H9 (cell line): ENCODE measurements around the gene GAS2L2. TPM values are rescaled to one million over a fixed set of nuclear protein-coding genes. Genes with fewer than 3 reads are reported as not detected.

Experiments
- DNase-seq: peaks from one replicate; pipeline ENCODE4 v3.0.0-alpha.2; 2017
- H2AFZ ChIP-seq: one replicate; pipeline ENCODE4 v1.6.1; 2013; ENCODE audit warnings: mild to moderate bottlenecking, low read length, control low read depth, moderate library complexity
- H2AK5ac ChIP-seq: 2 replicates; pipeline ENCODE4 v1.6.1; 2013; ENCODE audit warnings: low read length, control low read depth, mixed read lengths; ENCODE audit not compliant: insufficient read length
- H2BK120ac ChIP-seq: one replicate; pipeline ENCODE4 v1.6.1; 2013; ENCODE audit warnings: low read depth, mild to moderate bottlenecking, low read length, control low read depth, inconsistent platforms; ENCODE audit not compliant: poor library complexity, severe bottlenecking
- H2BK12ac ChIP-seq: 2 replicates; pipeline ENCODE4 v1.6.1; 2013; ENCODE audit warnings: low read length, control low read depth, mixed read lengths, low read depth; ENCODE audit not compliant: insufficient read length
- H2BK15ac ChIP-seq: 2 replicates; pipeline ENCODE4 v1.6.1; 2013; ENCODE audit warnings: low read depth, low read length, control low read depth
- H2BK20ac ChIP-seq: one replicate; pipeline ENCODE4 v1.6.1; 2013; ENCODE audit warnings: low read depth, mild to moderate bottlenecking, low read length, control low read depth, inconsistent platforms; ENCODE audit not compliant: poor library complexity, severe bottlenecking
- H2BK5ac ChIP-seq: 2 replicates; pipeline ENCODE4 v1.6.1; 2013; ENCODE audit warnings: low read length, control low read depth, mixed read lengths; ENCODE audit not compliant: insufficient read length
- H3K14ac ChIP-seq: 2 replicates; pipeline ENCODE4 v1.6.1; 2013; ENCODE audit warnings: low read length, control low read depth; ENCODE audit not compliant: insufficient read depth
- H3K18ac ChIP-seq: 2 replicates; pipeline ENCODE4 v1.6.1; 2013; ENCODE audit warnings: low read depth, mild to moderate bottlenecking, mixed read lengths, low read length, control low read depth; ENCODE audit not compliant: insufficient read length
- H3K23ac ChIP-seq: 2 replicates; pipeline ENCODE4 v1.6.1; 2013; ENCODE audit warnings: low read length, control low read depth, mixed read lengths, low read depth; ENCODE audit not compliant: insufficient read length
- H3K23me2 ChIP-seq: 2 replicates; pipeline ENCODE4 v1.6.1; 2013; ENCODE audit warnings: low read depth, mild to moderate bottlenecking, mixed read lengths, low read length, control low read depth; ENCODE audit not compliant: insufficient read length, poor library complexity, severe bottlenecking
- H3K27ac ChIP-seq: 2 replicates; pipeline ENCODE4 v1.5.1; 2013; ENCODE audit warnings: low read length, control low read depth, mixed read lengths, low read depth; ENCODE audit not compliant: insufficient read length
- H3K27me3 ChIP-seq: 2 replicates; pipeline ENCODE4 v1.6.1; 2013; ENCODE audit warnings: low read length, control low read depth, inconsistent platforms; ENCODE audit not compliant: insufficient read depth
- H3K4ac ChIP-seq: 2 replicates; pipeline ENCODE4 v1.6.1; 2013; ENCODE audit warnings: low read depth, mild to moderate bottlenecking, control low read depth, inconsistent platforms, low read length, moderate library complexity
- H3K4me1 ChIP-seq: 2 replicates; pipeline ENCODE4 v1.6.1; 2013; ENCODE audit warnings: low read length, control low read depth, inconsistent platforms; ENCODE audit not compliant: insufficient read depth
- H3K4me2 ChIP-seq: 2 replicates; pipeline ENCODE4 v1.6.1; 2013; ENCODE audit warnings: low read length, control low read depth, mixed read lengths; ENCODE audit not compliant: insufficient read length, insufficient read depth
- H3K56ac ChIP-seq: 2 replicates; pipeline ENCODE4 v1.6.1; 2013; ENCODE audit warnings: low read depth, mild to moderate bottlenecking, mixed read lengths, low read length, control low read depth; ENCODE audit not compliant: insufficient read length
- H3K79me1 ChIP-seq: 2 replicates; pipeline ENCODE4 v1.6.1; 2013; ENCODE audit warnings: low read depth, mild to moderate bottlenecking, moderate library complexity, low read length, control low read depth, inconsistent platforms; ENCODE audit not compliant: insufficient read depth, poor library complexity, severe bottlenecking
- H3K79me2 ChIP-seq: 2 replicates; pipeline ENCODE4 v1.6.1; 2013; ENCODE audit warnings: low read length, control low read depth, inconsistent platforms; ENCODE audit not compliant: insufficient read depth
- H3K9ac ChIP-seq: 2 replicates; pipeline ENCODE4 v1.6.1; 2013; ENCODE audit warnings: low read length, control low read depth, mixed read lengths; ENCODE audit not compliant: insufficient read length; ENCODE audit errors: extremely low read depth
- H3K9me3 ChIP-seq: one replicate; pipeline ENCODE4 v1.6.1; 2013; ENCODE audit warnings: low read depth, low read length, inconsistent platforms; ENCODE audit not compliant: control insufficient read depth
- H3T11ph ChIP-seq: one replicate; pipeline ENCODE4 v1.6.1; 2013; ENCODE audit warnings: mild to moderate bottlenecking, low read length, control low read depth, inconsistent platforms
- H4K20me1 ChIP-seq: one replicate; pipeline ENCODE4 v1.6.1; 2013; ENCODE audit not compliant: control insufficient read depth, insufficient read length, insufficient read depth
- H4K5ac ChIP-seq: 2 replicates; pipeline ENCODE4 v1.6.1; 2013; ENCODE audit warnings: low read depth, mild to moderate bottlenecking, mixed read lengths, low read length, control low read depth; ENCODE audit not compliant: insufficient read length
- H4K8ac ChIP-seq: replicated peaks from 2 replicates; pipeline ENCODE4 v1.6.1; 2013; ENCODE audit warnings: low read length, control low read depth, mixed read lengths, low read depth; ENCODE audit not compliant: insufficient read length
- H4K91ac ChIP-seq: 2 replicates; pipeline ENCODE4 v1.6.1; 2013; ENCODE audit warnings: low read depth, mild to moderate bottlenecking, moderate library complexity, mixed read lengths, low read length, control low read depth; ENCODE audit not compliant: insufficient read length
- H3K27ac Mint-ChIP-seq, 3 experiments: 2 replicates in 2 of 3; 3 replicates in 1 of 3; pipeline ENCODE4 v1.8.0; 2020 to 2021; ENCODE audit warnings: mixed read lengths in 3 of 3, mild to moderate bottlenecking in 1 of 3, moderate library complexity in 1 of 3
- H3K27me3 Mint-ChIP-seq: 2 replicates; pipeline ENCODE4 v1.8.0; 2021; ENCODE audit warnings: low read depth, mild to moderate bottlenecking, moderate library complexity, mixed read lengths
- H3K36me3 Mint-ChIP-seq, 3 experiments: 2 replicates in 2 of 3; 3 replicates in 1 of 3; pipeline ENCODE4 v1.8.0; 2020 to 2021; ENCODE audit warnings: low read depth in 3 of 3, mixed read lengths in 3 of 3; ENCODE audit not compliant: insufficient read depth in 1 of 3
- H3K4me1 Mint-ChIP-seq, 2 experiments: 2 replicates each; pipeline ENCODE4 v1.8.0; 2020; ENCODE audit warnings: mixed read lengths in 2 of 2
- H3K4me3 Mint-ChIP-seq, 2 experiments: 2 replicates in 1 of 2; 3 replicates in 1 of 2; pipeline ENCODE4 v1.8.0; 2020 to 2021; ENCODE audit warnings: mild to moderate bottlenecking in 2 of 2, mixed read lengths in 2 of 2, moderate library complexity in 1 of 2
- H3K9me3 Mint-ChIP-seq, 2 experiments: 2 replicates in 1 of 2; 3 replicates in 1 of 2; pipeline ENCODE4 v1.8.0; 2020; ENCODE audit warnings: mild to moderate bottlenecking in 2 of 2, mixed read lengths in 2 of 2, moderate library complexity in 1 of 2
- WGBS: extraction: QIAGEN DNeasy Blood & Tissue Kit; methylation state at CpG from one replicate; pipeline ENCODE4 v1.1.7; 2013; ENCODE audit warnings: missing lambda C conversion rate, low lambda C conversion rate, mixed read lengths; ENCODE audit not compliant: insufficient read length; ENCODE audit errors: extremely low coverage; 5-methylcytosine and 5-hydroxymethylcytosine counted together
- total RNA-seq: library from RNA; stranded (reverse); gene quantifications from 2 replicates; pipeline ENCODE4 v1.2.1, GENCODE V29; 2021
- TF ChIP-seq, protein P1 (sequence below): fragments of 200-600 bp; sonication (generic); conservative IDR thresholded peaks from 3 replicates; pipeline ENCODE4 v1.8.0; 2021; ENCODE audit warnings: antibody characterized with exemption, mild to moderate bottlenecking

Gene GAS2L2
- total RNA-seq, 1 experiment from 2014 or later = not detected

DNA sequence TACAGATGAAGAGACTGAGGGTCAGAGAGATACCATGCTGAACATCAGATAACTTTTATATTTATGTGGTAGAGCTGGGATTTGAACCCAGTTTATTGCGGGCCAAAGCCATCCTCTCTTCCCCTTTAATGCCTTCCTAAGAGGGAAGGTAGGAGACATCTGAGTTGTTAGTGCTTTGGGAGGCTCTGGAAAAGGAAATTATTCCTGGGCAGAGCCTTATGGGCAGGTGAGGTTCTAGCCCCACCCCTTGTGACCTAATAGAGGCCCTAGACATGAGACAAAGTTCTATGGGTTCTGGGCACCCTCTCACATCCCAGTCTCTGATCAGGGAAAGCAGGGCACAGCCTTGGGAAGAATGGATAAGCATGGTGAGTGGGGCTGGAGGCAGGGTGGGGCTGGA lies 7.5 kb upstream of the GAS2L2 start, which contains the start of gene C17orf50:
TSS of gene C17orf50 (plus strand) at position 301 of the 400 bp plus-strand sequence. CDS start at position 356, 55 bp downstream.
- H3K27ac ChIP-seq = no peak within 1 kb of the TSS
- no peak within 1 kb of the TSS for H3K4me3 Mint-ChIP-seq
- no peak within 1 kb of the TSS for H4K5ac ChIP-seq
- no peak within 1 kb of the TSS for H2BK5ac ChIP-seq
- no peaks in the 10 kb centered on the region for H3K79me1 ChIP-seq
- no peaks in the 10 kb centered on the region; a peak in 1 of 7 replicates for H3K36me3 Mint-ChIP-seq
- H3K4me2 ChIP-seq = no peak within 1 kb of the TSS
- no peaks in the 10 kb centered on the region for H3K4me1 ChIP-seq
- H2BK120ac ChIP-seq = no peak within 1 kb of the TSS
- peaks cover 2% of the 10 kb centered on the region; the same call in 1 of the 2 replicates for H3K27me3 ChIP-seq
- no peak within 1 kb of the TSS for H2BK20ac ChIP-seq
- no peak within 1 kb of the TSS for H3K18ac ChIP-seq
- peaks cover 19% of the 10 kb centered on the region for H3K27me3 Mint-ChIP-seq
- H2AK5ac ChIP-seq = no peak within 1 kb of the TSS
- no peak within 1 kb of the TSS for H3K9ac ChIP-seq
- H3K56ac ChIP-seq = no peak within 1 kb of the TSS
- no peaks in the 10 kb centered on the region for H3K9me3 ChIP-seq
- TF ChIP-seq, protein P1, sequence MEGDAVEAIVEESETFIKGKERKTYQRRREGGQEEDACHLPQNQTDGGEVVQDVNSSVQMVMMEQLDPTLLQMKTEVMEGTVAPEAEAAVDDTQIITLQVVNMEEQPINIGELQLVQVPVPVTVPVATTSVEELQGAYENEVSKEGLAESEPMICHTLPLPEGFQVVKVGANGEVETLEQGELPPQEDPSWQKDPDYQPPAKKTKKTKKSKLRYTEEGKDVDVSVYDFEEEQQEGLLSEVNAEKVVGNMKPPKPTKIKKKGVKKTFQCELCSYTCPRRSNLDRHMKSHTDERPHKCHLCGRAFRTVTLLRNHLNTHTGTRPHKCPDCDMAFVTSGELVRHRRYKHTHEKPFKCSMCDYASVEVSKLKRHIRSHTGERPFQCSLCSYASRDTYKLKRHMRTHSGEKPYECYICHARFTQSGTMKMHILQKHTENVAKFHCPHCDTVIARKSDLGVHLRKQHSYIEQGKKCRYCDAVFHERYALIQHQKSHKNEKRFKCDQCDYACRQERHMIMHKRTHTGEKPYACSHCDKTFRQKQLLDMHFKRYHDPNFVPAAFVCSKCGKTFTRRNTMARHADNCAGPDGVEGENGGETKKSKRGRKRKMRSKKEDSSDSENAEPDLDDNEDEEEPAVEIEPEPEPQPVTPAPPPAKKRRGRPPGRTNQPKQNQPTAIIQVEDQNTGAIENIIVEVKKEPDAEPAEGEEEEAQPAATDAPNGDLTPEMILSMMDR = no peak
- H4K8ac ChIP-seq = no peak within 1 kb of the TSS
- WGBS = no CpG with 5 or more reads among the region's 1 CpG
- H3K79me2 ChIP-seq = no peaks in the 10 kb centered on the region
- no peaks in the 10 kb centered on the region; a peak in 3 of 5 replicates for H3K9me3 Mint-ChIP-seq
- H3T11ph ChIP-seq = no peak within 1 kb of the TSS
- H2BK15ac ChIP-seq = no peak within 1 kb of the TSS
- H3K23ac ChIP-seq = no peak within 1 kb of the TSS
- DNase-seq = no peak
- no peak within 1 kb of the TSS for H3K14ac ChIP-seq
- no peak within 1 kb of the TSS for H2AFZ ChIP-seq
- H2BK12ac ChIP-seq = no peak within 1 kb of the TSS
- peaks cover 5% of the 10 kb centered on the region for H3K23me2 ChIP-seq
- no peak within 1 kb of the TSS for H3K4ac ChIP-seq
- H3K4me1 Mint-ChIP-seq = peaks cover 8 to 10% of the 10 kb centered on the region in 2 experiments
- no peaks in the 10 kb centered on the region for H4K20me1 ChIP-seq
- no peak within 1 kb of the TSS for H3K27ac Mint-ChIP-seq
- no peak within 1 kb of the TSS for H4K91ac ChIP-seq
